ENCODE results near the gene IFT43.
A peak's percentile ranks its signal among the peaks of the same experiment; 100 is the strongest.

The IFT43 gene

GRCh38 chr14:75993567-75994041 lies 8.0 kb downstream of the IFT43 start:
- no peak for DNase-seq (ENCODE audit: low read depth)
- TF ChIP-seq CTCF (conservative IDR thresholded peaks at IDR 0.05; ENCODE audit: control insufficient read depth, insufficient read depth, low read depth, low read length), result no peak
- H3K4me3 ChIP-seq (ENCODE audit: control insufficient read depth, low read depth, low read length), result no peak overlapping the region

- H3K4me3 ChIP-seq (ENCODE audit: control insufficient read depth, low read depth, low read length), result peak overlapping the region; percentile 17
These were observed 9.9 kb downstream of the IFT43 start for GRCh38 chr14:75995372-75996041.

GRCh38 chr14:75996488-75996887 lies 10.9 kb downstream of the IFT43 start:
- H3K4me3 ChIP-seq (ENCODE audit: control insufficient read depth, low read depth, low read length), result no peak overlapping the region
- DNase-seq (ENCODE audit: low read depth), result no peak
- TF ChIP-seq CTCF (conservative IDR thresholded peaks at IDR 0.05; ENCODE audit: control insufficient read depth, insufficient read depth, low read depth, low read length), result no peak

More at GRCh38 chr14:75995372-75996041, 9.9 kb downstream of the IFT43 start:
- peak; percentile 90 for DNase-seq (ENCODE audit: low read depth)
- no peak for TF ChIP-seq CTCF (conservative IDR thresholded peaks at IDR 0.05; ENCODE audit: control insufficient read depth, insufficient read depth, low read depth, low read length)

- no peak overlapping the region for H3K4me3 ChIP-seq (ENCODE audit: control insufficient read depth, low read depth, low read length)
- DNase-seq (ENCODE audit: low read depth), result no peak
- no peak for TF ChIP-seq CTCF (conservative IDR thresholded peaks at IDR 0.05; ENCODE audit: control insufficient read depth, insufficient read depth, low read depth, low read length)
These were observed 14.1 kb downstream of the IFT43 start for GRCh38 chr14:75999511-76000190.

- no peak for DNase-seq (ENCODE audit: low read depth)
- TF ChIP-seq CTCF (conservative IDR thresholded peaks at IDR 0.05; ENCODE audit: control insufficient read depth, insufficient read depth, low read depth, low read length), result no peak
These were observed 16.8 kb downstream of the IFT43 start for GRCh38 chr14:76002383-76002782.

GRCh38 chr14:76006253-76006652 lies 20.7 kb downstream of the IFT43 start:
- no peak for DNase-seq (ENCODE audit: low read depth)
- TF ChIP-seq CTCF (conservative IDR thresholded peaks at IDR 0.05; ENCODE audit: control insufficient read depth, insufficient read depth, low read depth, low read length), result no peak
- H3K4me3 ChIP-seq (ENCODE audit: control insufficient read depth, low read depth, low read length), result no peak overlapping the region

More at GRCh38 chr14:76002383-76002782, 16.8 kb downstream of the IFT43 start:
- H3K4me3 ChIP-seq (ENCODE audit: control insufficient read depth, low read depth, low read length), result no peak overlapping the region
